Measurements from ENCODE around the gene GLOD5. TPM values are rescaled to one million over a fixed set of nuclear protein-coding genes. Genes with fewer than 3 reads are reported as not detected.

The GLOD5 gene
- total and polyA plus RNA-seq, 2 of the 4 experiments (the other 2 are of a cell fraction), result not detected

- WGBS, 2 experiments (ENCODE audit: extremely low coverage in 2 of 2, insufficient read length in 1 of 2), result no CpG with 5 or more reads among the region's 6 CpGs
- no peaks in the 10 kb centered on the region for H3K36me3 ChIP-seq (ENCODE audit: control insufficient read depth, insufficient read depth, low read length)
- no peak overlapping the region for H3K4me3 ChIP-seq (ENCODE audit: insufficient read depth, low read depth, low read length)
- POLR2A ChIA-PET (ENCODE audit: unreplicated experiment), result no interaction called here
- H3K27me3 ChIP-seq (ENCODE audit: control insufficient read depth, insufficient read depth, low read length), result peaks cover 3% of the 10 kb centered on the region; the same call in 1 of the 2 replicates
- CTCF ChIA-PET, result no interaction called here
- no peak for TF ChIP-seq ELK1 (IDR thresholded peaks at IDR 0.05; ENCODE audit: borderline replicate concordance, low read depth, low read length)
- no peak for TF ChIP-seq CTCF (conservative IDR thresholded peaks at IDR 0.05; ENCODE audit: low read depth, low read length)
- TF ChIP-seq SMC3 (IDR thresholded peaks at IDR 0.05; ENCODE audit: low read depth, low read length), result no peak
- no peak for TF ChIP-seq MXI1 (IDR thresholded peaks at IDR 0.05; ENCODE audit: borderline replicate concordance, low read depth, low read length)
- TF ChIP-seq CEBPB (IDR thresholded peaks at IDR 0.05; ENCODE audit: low read depth, low read length), result no peak
- TF ChIP-seq MAZ (IDR thresholded peaks at IDR 0.05; ENCODE audit: borderline replicate concordance, low read depth, low read length), result no peak
- no peak for TF ChIP-seq CHD1 (IDR thresholded peaks at IDR 0.05; ENCODE audit: low read depth, low read length)
- no peak for TF ChIP-seq RCOR1 (IDR thresholded peaks at IDR 0.05; ENCODE audit: insufficient replicate concordance, low read length)
- no peak for TF ChIP-seq RFX5 (IDR thresholded peaks at IDR 0.05; ENCODE audit: low read depth, low read length)
- TF ChIP-seq BHLHE40 (IDR thresholded peaks at IDR 0.05; ENCODE audit: low read depth, low read length), result no peak
- TF ChIP-seq RAD21 (IDR thresholded peaks at IDR 0.05; ENCODE audit: low read length), result no peak
- no peak for TF ChIP-seq NFE2L2 (IDR thresholded peaks at IDR 0.05; ENCODE audit: low read depth, low read length)
- no peak for TF ChIP-seq USF2 (IDR thresholded peaks at IDR 0.05; ENCODE audit: low read depth, low read length)
- no peak for TF ChIP-seq FOS (IDR thresholded peaks at IDR 0.05; ENCODE audit: low read depth, low read length)
- TF ChIP-seq MAFK (IDR thresholded peaks at IDR 0.05; ENCODE audit: low read depth, low read length), result no peak
- no peak for TF ChIP-seq POLR2A (IDR thresholded peaks at IDR 0.05; ENCODE audit: low read depth, low read length)
- H3K56ac ChIP-seq (ENCODE audit: extremely low read depth, insufficient read depth, low read length), result no peak overlapping the region
- H4K91ac ChIP-seq (ENCODE audit: insufficient read depth, low read depth, low read length), result no peak overlapping the region
- H2BK15ac ChIP-seq (ENCODE audit: low read depth, low read length), result no peak overlapping the region
- H3K9me1 ChIP-seq (ENCODE audit: insufficient read depth, low read length), result no peaks in the 10 kb centered on the region
- H3K9me3 ChIP-seq (ENCODE audit: control insufficient read depth, insufficient read depth, low read length), result no peaks in the 10 kb centered on the region
- H2BK120ac ChIP-seq (ENCODE audit: low read depth, low read length), result no peak overlapping the region
- H3K27ac ChIP-seq (ENCODE audit: insufficient read depth, low read length), result no peak overlapping the region
- intact Hi-C loops (cut with micrococcal nuclease), result no loop called here
- no peak overlapping the region for H2AK5ac ChIP-seq (ENCODE audit: low read depth, low read length)
- no peak overlapping the region for H2AFZ ChIP-seq (replicated peaks; ENCODE audit: low read length, poor library complexity)
- DNase-seq (no peak), ATAC-seq (ENCODE audit: low read depth) (no peak)
- no TSS peak for BruUV-seq (replicated peaks)
- H3K4me2 ChIP-seq (ENCODE audit: low read depth, low read length), result no peak overlapping the region
- dilution Hi-C loops (cut with HindIII; ENCODE audit: low sequenced_read_pairs, unreplicated experiment), result no loop called here
- in situ Hi-C loops (cut with MboI; ENCODE audit: low sequenced_read_pairs), result no loop called here
- no peak overlapping the region for H3K14ac ChIP-seq (replicated peaks; ENCODE audit: low read depth, low read length)
- H2AK9ac ChIP-seq (replicated peaks; ENCODE audit: low read depth, low read length, poor library complexity), result no peak overlapping the region
- H4K8ac ChIP-seq (ENCODE audit: low read depth in 2 of 2, low read length in 2 of 2), result no peak overlapping the region
- H2BK5ac ChIP-seq (ENCODE audit: low read depth, low read length, poor library complexity, severe bottlenecking), result no peak overlapping the region
- no peak overlapping the region for H3K18ac ChIP-seq (ENCODE audit: low read depth, low read length)
- H3K4ac ChIP-seq (ENCODE audit: low read depth, low read length), result no peak overlapping the region
- H4K20me1 ChIP-seq (ENCODE audit: insufficient read depth, low read length), result no peaks in the 10 kb centered on the region
- H3K23ac ChIP-seq (ENCODE audit: low read depth, low read length), result no peak overlapping the region
- no peaks in the 10 kb centered on the region for H3K4me1 ChIP-seq (ENCODE audit: control insufficient read depth, insufficient read depth, low read length)
- H3K79me1 ChIP-seq (ENCODE audit: low read depth in 1 of 2, low read length in 2 of 2), result no peaks in the 10 kb centered on the region
- no peak overlapping the region for H3K9ac ChIP-seq (ENCODE audit: low read depth, low read length)
- H4K5ac ChIP-seq (ENCODE audit: low read depth, low read length), result no peak overlapping the region
- H2BK20ac ChIP-seq (ENCODE audit: low read depth, low read length), result no peak overlapping the region
Measured at GRCh38 chrX:48769230-48769629, 7.7 kb downstream of the GLOD5 start.
